Thymus (tissue), 11 donors: ENCODE measurements around the gene RBM17. TPM values are rescaled to one million over a fixed set of nuclear protein-coding genes. Genes with fewer than 3 reads are reported as not detected.

ENCODE experiments used
- DNase-seq, 9 donors: peaks; one replicate each; pipeline ENCODE4 v3.0.0-alpha.2; 2013; ENCODE audit warnings: low spot score in 9 of 9, low read depth in 6 of 9, missing footprints in 1 of 9
- H3K27ac ChIP-seq, 2 donors: one replicate each; pipeline ENCODE4 v1.5.1; 2013; ENCODE audit warnings: control low read depth in 1 of 2, low read depth in 1 of 2, low read length in 1 of 2, mild to moderate bottlenecking in 1 of 2, moderate library complexity in 1 of 2
- H3K27me3 ChIP-seq, 2 donors: one replicate each; pipeline ENCODE4 v1.5.1; 2013; ENCODE audit warnings: low read length in 1 of 2; ENCODE audit not compliant: control insufficient read depth in 2 of 2, insufficient read depth in 1 of 2
- H3K36me3 ChIP-seq, 2 donors: one replicate each; pipeline ENCODE4 v1.5.1; 2013; ENCODE audit warnings: low read length in 1 of 2, mild to moderate bottlenecking in 1 of 2, moderate library complexity in 1 of 2; ENCODE audit not compliant: control insufficient read depth in 2 of 2, insufficient read depth in 2 of 2
- H3K4me1 ChIP-seq, 2 donors: one replicate each; pipeline ENCODE4 v1.5.1; 2013; ENCODE audit warnings: low read length in 2 of 2; ENCODE audit not compliant: control insufficient read depth in 2 of 2, insufficient read depth in 2 of 2
- H3K4me3 ChIP-seq, 2 donors: one replicate each; pipeline ENCODE4 v1.5.1; 2013; ENCODE audit warnings: low read length in 2 of 2, control low read depth in 1 of 2, mild to moderate bottlenecking in 1 of 2
- H3K9me3 ChIP-seq, 2 donors: one replicate each; pipeline ENCODE4 v1.5.1; 2013; ENCODE audit warnings: low read length in 1 of 2, mild to moderate bottlenecking in 1 of 2; ENCODE audit not compliant: control insufficient read depth in 2 of 2, insufficient read depth in 1 of 2
- WGBS: extraction: QIAGEN DNeasy Blood & Tissue Kit; methylation state at CpG from one replicate; pipeline ENCODE4 v1.1.7; 2013; 5-methylcytosine and 5-hydroxymethylcytosine counted together
- polyA plus RNA-seq: library from polyadenylated mRNA; stranded (reverse); fragments of 200-250 nt; gene quantifications from one replicate; pipeline ENCODE4 v1.2.3, GENCODE V29; 2013
- total RNA-seq: library from RNA; stranded (reverse); fragments of 120-200 nt; gene quantifications from one replicate; pipeline ENCODE4 v1.2.4, GENCODE V29; 2013
- donor health status: healthy.

RBM17 gene
- total and polyA plus RNA-seq, 2 donors = 59.1 to 122 TPM

GRCh38 chr10:6053303-6053702 is 35.5 kb upstream of the RBM17 start:
- peak overlapping the region in 1 of 2 donors; percentile 20 for H3K27ac ChIP-seq
- no peak overlapping the region for H3K4me3 ChIP-seq

GRCh38 chr10:6053816-6054631 is 34.8 kb upstream of the RBM17 start:
- Histone ChIP-seq H3K4me1 (peaks cover 26 to 51% of the 10 kb centered on the region in 2 donors), H3K27ac (no peak overlapping the region), H3K27me3 (peaks cover 0 to 7% of the 10 kb centered on the region in 2 donors), H3K4me3 (no peak overlapping the region), H3K36me3 (no peaks in the 10 kb centered on the region), H3K9me3 (no peaks in the 10 kb centered on the region)
- DNase-seq = no peak
- 39% methylated on average over 18 of the region's 18 CpGs for WGBS

More at GRCh38 chr10:6053303-6053702, 35.5 kb upstream of the RBM17 start:
- Histone ChIP-seq H3K27me3 (peaks cover 0 to 7% of the 10 kb centered on the region in 2 donors), H3K4me1 (peaks cover 26 to 52% of the 10 kb centered on the region in 2 donors), H3K9me3 (no peaks in the 10 kb centered on the region), H3K36me3 (no peaks in the 10 kb centered on the region)
- no peak for DNase-seq
- 90% methylated on average over 4 of the region's 4 CpGs for WGBS

- H3K36me3 ChIP-seq = no peaks in the 10 kb centered on the region
- H3K27me3 ChIP-seq = peaks cover 0 to 7% of the 10 kb centered on the region in 2 donors
- no peaks in the 10 kb centered on the region for H3K9me3 ChIP-seq
- no peak overlapping the region for H3K27ac ChIP-seq
- DNase-seq = no peak
- 99% methylated on average over 5 of the region's 5 CpGs for WGBS
- peaks cover 26 to 43% of the 10 kb centered on the region in 2 donors for H3K4me1 ChIP-seq
- no peak overlapping the region for H3K4me3 ChIP-seq
Observed at GRCh38 chr10:6054884-6055283, 34.0 kb upstream of the RBM17 start.

GRCh38 chr10:6055929-6056328 is 32.9 kb upstream of the RBM17 start:
- no peak for DNase-seq
- Histone ChIP-seq H3K36me3 (no peaks in the 10 kb centered on the region), H3K27me3 (peaks cover 0 to 7% of the 10 kb centered on the region in 2 donors), H3K9me3 (no peaks in the 10 kb centered on the region), H3K4me1 (peaks cover 17 to 34% of the 10 kb centered on the region in 2 donors), H3K4me3 (no peak overlapping the region), H3K27ac (no peak overlapping the region)
- WGBS = 95% methylated on average over 4 of the region's 4 CpGs

GRCh38 chr10:6056411-6057135 is 32.3 kb upstream of the RBM17 start:
- no peak overlapping the region for H3K4me3 ChIP-seq
- H3K9me3 ChIP-seq = no peaks in the 10 kb centered on the region
- 95% methylated on average over 5 of the region's 5 CpGs for WGBS
- no peaks in the 10 kb centered on the region for H3K36me3 ChIP-seq
- peaks cover 0 to 7% of the 10 kb centered on the region in 2 donors for H3K27me3 ChIP-seq
- no peak for DNase-seq
- H3K27ac ChIP-seq = no peak overlapping the region
- H3K4me1 ChIP-seq = peaks cover 17 to 28% of the 10 kb centered on the region in 2 donors

GRCh38 chr10:6058682-6059475 is 30.0 kb upstream of the RBM17 start:
- Histone ChIP-seq H3K36me3 (no peaks in the 10 kb centered on the region), H3K27ac (no peak overlapping the region), H3K9me3 (no peaks in the 10 kb centered on the region), H3K4me3 (no peak overlapping the region), H3K27me3 (peaks cover 0 to 3% of the 10 kb centered on the region in 2 donors), H3K4me1 (peaks cover 10 to 17% of the 10 kb centered on the region in 2 donors)
- no peak for DNase-seq
- WGBS = 94% methylated on average over 3 of the region's 3 CpGs

- Histone ChIP-seq H3K27ac (no peak overlapping the region), H3K4me1 (peaks cover 10 to 14% of the 10 kb centered on the region in 2 donors), H3K36me3 (no peaks in the 10 kb centered on the region), H3K4me3 (no peak overlapping the region), H3K9me3 (no peaks in the 10 kb centered on the region), H3K27me3 (peaks cover 0 to 2% of the 10 kb centered on the region in 2 donors)
- no peak for DNase-seq
- WGBS = 95% methylated on average over 2 of the region's 2 CpGs
Observed at GRCh38 chr10:6059506-6059905, 29.3 kb upstream of the RBM17 start.

GRCh38 chr10:6061056-6061455 is 27.8 kb upstream of the RBM17 start:
- Histone ChIP-seq H3K4me3 (no peak overlapping the region), H3K27me3 (peaks cover 2 to 3% of the 10 kb centered on the region in 2 donors), H3K36me3 (no peaks in the 10 kb centered on the region), H3K4me1 (peaks cover 10 to 15% of the 10 kb centered on the region in 2 donors), H3K9me3 (no peaks in the 10 kb centered on the region), H3K27ac (no peak overlapping the region)
- 88% methylated on average over 8 of the region's 8 CpGs for WGBS
- DNase-seq = no peak
